Activated naive CD4-positive, alpha-beta T cell treated with anti-CD3 and anti-CD28 coated beads, Interleukin-2, amount 50 U/mL, for 72 hours (primary cell): ENCODE measurements around the gene ITSN2. TPM values are rescaled to one million over a fixed set of nuclear protein-coding genes. Genes with fewer than 3 reads are reported as not detected.

ENCODE experiments used
- ATAC-seq, 2 donors: fragments of 150-1000 bp; cut with Tn5 transposase; 2 replicates each; pipeline ENCODE4 v1.10.0; 2021; ENCODE audit warnings: mild to moderate bottlenecking in 2 of 2, moderate library complexity in 2 of 2
- DNase-seq, 2 donors: peaks; one replicate each; pipeline ENCODE4 v3.0.0; 2021 to 2022; ENCODE audit warnings: low spot score in 2 of 2
- H3K27ac Mint-ChIP-seq, 2 donors: one replicate each; pipeline ENCODE4 v1.8.0; 2022; ENCODE audit warnings: mild to moderate bottlenecking in 2 of 2, mixed read lengths in 2 of 2
- H3K36me3 Mint-ChIP-seq, 2 donors: one replicate each; pipeline ENCODE4 v1.8.0; 2022; ENCODE audit warnings: mixed read lengths in 2 of 2
- H3K9me3 Mint-ChIP-seq, 2 donors: one replicate each; pipeline ENCODE4 v1.8.0; 2022; ENCODE audit warnings: mixed read lengths in 2 of 2
- total RNA-seq, 2 donors: library from RNA; stranded (reverse); gene quantifications; one replicate each; pipeline ENCODE4 v1.2.3, GENCODE V29; 2022

ITSN2 gene
- total RNA-seq, 2 donors from 2014 or later: 48.7 to 51.2 TPM

GRCh38 chr2:24221343-24222050 is 138.8 kb downstream of the ITSN2 start:
- no peak for DNase-seq
- Mint-ChIP-seq H3K36me3 (no peaks in the 10 kb centered on the region), H3K27ac (no peak overlapping the region), H3K9me3 (no peaks in the 10 kb centered on the region)
- ATAC-seq: no peak

GRCh38 chr2:24220554-24221291 is 139.6 kb downstream of the ITSN2 start:
- peak overlapping the region in 1 of 2 donors; percentile 68 for H3K27ac Mint-ChIP-seq
- DNase-seq (no peak), ATAC-seq (no peak)
- peaks cover 0 to 5% of the 10 kb centered on the region in 2 donors for H3K36me3 Mint-ChIP-seq
- H3K9me3 Mint-ChIP-seq: no peaks in the 10 kb centered on the region

- DNase-seq (no peak), ATAC-seq (peak in 1 of 2 donors; percentile 87)
- Mint-ChIP-seq H3K27ac (peak overlapping the region in 1 of 2 donors; percentile 36), H3K9me3 (no peaks in the 10 kb centered on the region), H3K36me3 (peaks cover 5 to 6% of the 10 kb centered on the region in 2 donors)
Observed at GRCh38 chr2:24214880-24215279, 145.5 kb downstream of the ITSN2 start.

- peak overlapping the region in 1 of 2 donors; percentile 68 for H3K27ac Mint-ChIP-seq
- no peak for ATAC-seq
- no peak for DNase-seq
- H3K36me3 Mint-ChIP-seq: peaks cover 5 to 18% of the 10 kb centered on the region in 2 donors
- no peaks in the 10 kb centered on the region for H3K9me3 Mint-ChIP-seq
Observed at GRCh38 chr2:24211408-24211807, 148.9 kb downstream of the ITSN2 start.

GRCh38 chr2:24210723-24211122 is 149.6 kb downstream of the ITSN2 start:
- H3K36me3 Mint-ChIP-seq: peaks cover 0 to 18% of the 10 kb centered on the region in 2 donors
- DNase-seq: no peak

GRCh38 chr2:24210106-24210455 is 150.3 kb downstream of the ITSN2 start:
- no peak overlapping the region for H3K27ac Mint-ChIP-seq
- peaks cover 0 to 18% of the 10 kb centered on the region in 2 donors for H3K36me3 Mint-ChIP-seq
- DNase-seq: no peak
- H3K9me3 Mint-ChIP-seq: no peaks in the 10 kb centered on the region
- no peak for ATAC-seq

More at GRCh38 chr2:24210723-24211122, 149.6 kb downstream of the ITSN2 start:
- no peak for ATAC-seq
- H3K27ac Mint-ChIP-seq: no peak overlapping the region
- H3K9me3 Mint-ChIP-seq: no peaks in the 10 kb centered on the region

- ATAC-seq: no peak
- H3K36me3 Mint-ChIP-seq: peaks cover 0 to 18% of the 10 kb centered on the region in 2 donors
Observed at GRCh38 chr2:24209389-24210105, 150.8 kb downstream of the ITSN2 start.

GRCh38 chr2:24208490-24208889 is 151.8 kb downstream of the ITSN2 start:
- Mint-ChIP-seq H3K27ac (no peak overlapping the region), H3K9me3 (no peaks in the 10 kb centered on the region), H3K36me3 (peaks cover 5 to 23% of the 10 kb centered on the region in 2 donors)
- ATAC-seq: no peak
- no peak for DNase-seq

More at GRCh38 chr2:24209389-24210105, 150.8 kb downstream of the ITSN2 start:
- Mint-ChIP-seq H3K27ac (no peak overlapping the region), H3K9me3 (no peaks in the 10 kb centered on the region)
- DNase-seq: no peak

GRCh38 chr2:24207359-24207758 is 153.0 kb downstream of the ITSN2 start:
- H3K36me3 Mint-ChIP-seq: peaks cover 5 to 24% of the 10 kb centered on the region in 2 donors
- ATAC-seq (no peak), DNase-seq (no peak)
- H3K9me3 Mint-ChIP-seq: no peaks in the 10 kb centered on the region
- H3K27ac Mint-ChIP-seq: peak overlapping the region; percentile 60 to 62

GRCh38 chr2:24206714-24207113 is 153.6 kb downstream of the ITSN2 start:
- DNase-seq: no peak

GRCh38 chr2:24206242-24206641 is 154.1 kb downstream of the ITSN2 start:
- Mint-ChIP-seq H3K9me3 (no peaks in the 10 kb centered on the region), H3K36me3 (peaks cover 5 to 22% of the 10 kb centered on the region in 2 donors), H3K27ac (peak overlapping the region; percentile 47 to 77)
- no peak for ATAC-seq
- no peak for DNase-seq

More at GRCh38 chr2:24206714-24207113, 153.6 kb downstream of the ITSN2 start:
- no peaks in the 10 kb centered on the region for H3K9me3 Mint-ChIP-seq
- H3K36me3 Mint-ChIP-seq: peaks cover 5 to 24% of the 10 kb centered on the region in 2 donors
- ATAC-seq: no peak
- peak overlapping the region; percentile 9 to 62 for H3K27ac Mint-ChIP-seq

GRCh38 chr2:24205131-24205530 is 155.2 kb downstream of the ITSN2 start:
- DNase-seq (no peak), ATAC-seq (no peak)
- H3K36me3 Mint-ChIP-seq: peaks cover 5 to 18% of the 10 kb centered on the region in 2 donors
- H3K9me3 Mint-ChIP-seq: no peaks in the 10 kb centered on the region
- H3K27ac Mint-ChIP-seq: no peak overlapping the region

- no peak overlapping the region for H3K27ac Mint-ChIP-seq
- ATAC-seq (no peak), DNase-seq (no peak)
- H3K36me3 Mint-ChIP-seq: peaks cover 5 to 17% of the 10 kb centered on the region in 2 donors
- no peaks in the 10 kb centered on the region for H3K9me3 Mint-ChIP-seq
Observed at GRCh38 chr2:24204505-24204904, 155.8 kb downstream of the ITSN2 start.

- no peak for DNase-seq
- Mint-ChIP-seq H3K36me3 (peaks cover 5 to 9% of the 10 kb centered on the region in 2 donors), H3K27ac (peak overlapping the region in 1 of 2 donors; percentile 20), H3K9me3 (no peaks in the 10 kb centered on the region)
- no peak for ATAC-seq
Observed at GRCh38 chr2:24203787-24204150, 156.6 kb downstream of the ITSN2 start.

- no peak for DNase-seq
- Mint-ChIP-seq H3K9me3 (no peaks in the 10 kb centered on the region), H3K36me3 (peaks cover 5 to 9% of the 10 kb centered on the region in 2 donors), H3K27ac (peak overlapping the region in 1 of 2 donors; percentile 20)
- no peak for ATAC-seq
Observed at GRCh38 chr2:24203029-24203786, 157.1 kb downstream of the ITSN2 start.

- Mint-ChIP-seq H3K36me3 (peaks cover 5 to 29% of the 10 kb centered on the region in 2 donors), H3K27ac (no peak overlapping the region), H3K9me3 (peaks cover 8 to 14% of the 10 kb centered on the region in 2 donors)
- DNase-seq (no peak), ATAC-seq (no peak)
Observed at GRCh38 chr2:24200799-24201198, 159.5 kb downstream of the ITSN2 start.
